Fibroblast of gingiva (primary cell): Measurements from ENCODE around the gene KTI12.
"Not testable (repeated sequence)": the region's sequence is repeated elsewhere in the genome, so short reads cannot be mapped to it uniquely, and the experiment has no call there.

ENCODE experiments used
- DNase-seq: peaks from one replicate; pipeline ENCODE4 v3.0.0-alpha.2; 2011; ENCODE audit warnings: low read depth

The KTI12 gene

DNA sequence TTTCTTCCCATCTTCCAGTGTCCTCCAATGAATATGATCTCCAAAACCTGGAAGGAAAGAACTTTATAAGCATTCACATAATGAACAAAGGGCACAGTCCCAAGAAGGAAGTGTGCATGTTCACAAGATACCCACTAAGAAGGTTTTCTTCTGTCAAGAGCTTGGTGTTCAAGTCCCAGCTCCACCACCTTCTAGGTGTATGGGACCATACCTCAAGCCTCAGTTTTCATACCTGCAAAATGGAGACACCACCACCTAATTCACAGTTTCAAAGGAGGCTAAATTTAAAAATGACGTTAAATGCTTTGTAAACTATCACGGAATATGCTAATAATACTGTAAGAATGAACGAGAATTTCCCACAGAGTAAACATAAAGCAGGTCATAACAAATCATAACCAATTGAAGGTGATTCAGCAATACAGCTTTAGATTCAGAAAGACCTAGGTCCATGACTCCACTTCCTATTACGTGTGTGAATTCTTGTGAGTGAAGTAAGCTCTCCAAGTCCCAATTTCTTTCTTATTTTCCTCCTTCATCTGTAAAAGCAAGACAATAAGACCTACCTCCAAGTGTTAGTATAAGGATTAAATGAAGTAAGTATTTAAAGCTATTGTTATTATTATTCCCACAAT is 8.1 kb upstream of the KTI12 start:
- DNase-seq: no peak

DNA sequence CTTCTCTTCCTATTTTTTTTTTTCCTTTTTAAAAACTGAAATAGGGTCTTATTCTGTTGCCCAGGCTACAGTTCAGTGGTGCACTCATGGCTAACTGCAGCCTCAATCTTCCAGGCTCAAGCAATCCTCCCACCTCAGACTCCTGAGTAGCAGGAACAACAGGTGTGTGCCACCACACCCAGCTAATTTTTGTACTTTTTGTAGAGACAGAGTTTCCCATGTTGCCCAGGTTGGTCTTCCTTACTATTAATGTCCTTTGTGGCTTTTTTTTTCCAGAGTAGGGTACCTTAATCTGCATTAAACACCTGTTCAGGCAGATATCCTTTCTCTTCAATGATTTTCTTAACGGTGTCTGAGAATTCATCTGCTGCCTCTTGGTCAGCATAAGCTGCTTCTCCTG is 4.3 kb upstream of the KTI12 start:
- no peak for DNase-seq

DNA sequence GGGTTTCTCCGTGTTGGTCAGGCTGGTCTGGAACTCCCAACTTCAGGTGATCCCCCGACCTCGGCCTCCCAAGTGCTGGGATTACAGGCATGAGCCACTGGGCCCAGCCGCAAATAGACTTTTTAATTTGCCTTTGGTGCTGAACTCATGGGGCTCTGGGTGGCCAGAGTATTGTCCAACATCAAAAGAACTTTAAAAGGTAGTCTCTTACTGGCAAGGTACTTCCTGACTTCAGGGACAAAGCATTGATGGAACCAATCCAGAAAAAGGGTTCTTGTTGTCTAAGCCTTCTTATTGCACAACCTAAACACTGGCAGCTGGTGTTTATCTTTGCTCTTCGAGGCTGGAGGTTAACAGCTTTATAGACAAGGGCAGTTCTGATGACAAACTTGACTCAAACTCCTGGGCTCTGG is 3.8 kb upstream of the KTI12 start:
- peak; percentile 59 for DNase-seq

DNA sequence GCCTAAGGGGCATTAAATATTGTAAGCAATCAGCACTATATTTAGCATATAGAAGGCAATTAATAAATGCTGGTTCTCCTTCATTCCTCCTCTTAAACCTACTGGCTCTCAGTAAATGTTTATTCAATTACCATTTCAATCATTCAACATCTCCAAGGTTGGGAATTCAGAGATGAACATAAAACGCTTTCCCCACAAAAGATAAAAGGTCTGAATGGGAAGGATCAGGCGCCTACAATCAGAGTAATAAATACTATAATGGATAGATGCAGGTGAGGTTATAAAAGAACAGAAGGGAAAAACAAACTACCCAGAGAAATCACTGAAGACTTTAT is 407 bp upstream of the KTI12 start:
- DNase-seq: no peak

DNA sequence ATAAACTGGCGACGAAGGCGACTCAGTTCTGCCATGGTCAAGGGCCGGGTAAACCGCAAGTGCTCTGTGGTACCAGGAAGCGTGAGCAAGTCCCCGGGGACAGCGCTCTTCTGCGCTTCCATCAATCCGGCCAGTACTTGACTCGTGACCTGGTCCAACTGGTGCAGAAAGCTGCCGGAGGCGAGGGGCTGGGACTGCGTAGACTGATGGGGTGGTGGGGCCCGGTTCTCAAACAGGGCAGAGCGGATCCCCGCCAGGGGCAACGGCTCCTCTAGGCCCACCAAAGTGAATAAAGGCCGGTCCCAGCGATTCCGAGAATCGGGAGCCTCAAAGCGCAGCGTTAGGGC is 852 bp downstream of the KTI12 start:
- peak; percentile 82 for DNase-seq

GRCh38 chr1:52032124-52032784 is 1.4 kb downstream of the KTI12 start:
- DNase-seq: no peak

- not testable (repeated sequence) for DNase-seq
Measured at GRCh38 chr1:52028839-52029238, 4.8 kb downstream of the KTI12 start.

DNA sequence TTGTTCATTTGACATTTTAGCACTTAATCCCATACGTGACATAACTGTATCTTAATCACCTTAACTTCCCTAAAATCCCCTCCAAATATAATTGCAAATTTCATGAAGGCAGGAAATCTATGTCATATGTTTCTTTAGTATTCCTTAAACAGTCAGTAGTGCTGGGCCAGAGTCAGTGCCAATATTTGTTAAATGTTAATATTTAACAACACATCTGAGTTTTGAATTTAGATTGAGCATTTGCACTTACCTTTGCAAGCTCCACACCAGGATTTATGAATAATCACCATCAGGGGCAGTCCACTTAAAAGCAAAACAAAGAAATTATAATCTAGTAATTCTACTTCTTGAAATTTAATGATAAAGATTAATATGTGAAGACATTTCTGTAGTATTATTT is 5.3 kb downstream of the KTI12 start:
- DNase-seq: no peak

- no peak for DNase-seq
Measured at GRCh38 chr1:52026278-52026677, 7.3 kb downstream of the KTI12 start.

DNA sequence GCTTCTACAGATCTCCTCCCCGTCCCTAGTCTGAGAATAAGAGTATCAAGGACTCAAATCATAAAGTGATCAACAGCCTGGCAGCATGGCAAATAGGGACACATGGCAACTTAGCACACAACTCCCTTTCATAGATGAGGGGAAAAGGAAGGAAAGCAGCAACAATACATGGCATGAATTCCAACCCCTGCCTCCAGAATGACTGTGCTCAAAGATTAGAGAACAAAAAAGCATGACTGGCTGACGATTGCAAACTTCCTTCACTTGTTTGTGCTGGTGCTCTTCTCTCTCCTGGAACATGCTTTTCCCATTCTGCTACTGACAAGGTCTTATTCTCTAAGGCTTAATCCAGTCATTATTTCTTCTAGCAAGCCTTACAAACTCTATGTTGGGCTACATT is 11.5 kb downstream of the KTI12 start:
- DNase-seq: no peak

DNA sequence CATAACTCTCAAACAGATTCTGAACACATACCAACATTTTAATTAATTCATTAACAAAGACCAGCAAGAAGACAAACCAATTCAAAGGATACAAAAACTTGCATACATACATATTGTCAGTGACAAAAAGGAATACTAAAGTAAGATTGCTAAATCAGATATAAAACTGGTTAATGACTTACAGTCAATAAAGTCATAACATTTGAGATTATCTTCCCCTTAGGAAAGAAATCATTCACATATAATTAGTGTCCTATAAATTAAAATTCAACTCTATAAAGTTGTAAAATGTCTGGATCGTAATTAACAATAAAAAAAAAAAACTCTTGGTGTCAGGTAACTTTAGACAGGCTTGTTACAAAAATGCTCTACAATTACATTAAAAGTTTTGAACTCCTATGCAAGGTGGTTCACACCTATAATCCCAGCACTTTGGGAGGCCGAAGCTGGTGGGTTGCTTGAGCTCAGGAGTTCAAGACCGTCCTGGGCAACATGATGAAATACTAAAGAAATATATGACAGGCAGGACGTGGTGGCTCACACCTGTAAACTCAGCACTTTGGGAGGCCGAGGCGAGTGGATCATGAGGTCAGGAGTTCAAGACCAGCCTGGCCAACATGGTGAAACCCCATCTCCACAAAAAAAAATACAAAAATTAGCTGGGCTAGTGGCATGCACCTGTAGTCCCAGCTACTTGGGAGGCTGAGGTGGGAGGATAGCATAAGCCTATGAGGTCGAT is 25.4 kb downstream of the KTI12 start:
- DNase-seq: no peak

DNA sequence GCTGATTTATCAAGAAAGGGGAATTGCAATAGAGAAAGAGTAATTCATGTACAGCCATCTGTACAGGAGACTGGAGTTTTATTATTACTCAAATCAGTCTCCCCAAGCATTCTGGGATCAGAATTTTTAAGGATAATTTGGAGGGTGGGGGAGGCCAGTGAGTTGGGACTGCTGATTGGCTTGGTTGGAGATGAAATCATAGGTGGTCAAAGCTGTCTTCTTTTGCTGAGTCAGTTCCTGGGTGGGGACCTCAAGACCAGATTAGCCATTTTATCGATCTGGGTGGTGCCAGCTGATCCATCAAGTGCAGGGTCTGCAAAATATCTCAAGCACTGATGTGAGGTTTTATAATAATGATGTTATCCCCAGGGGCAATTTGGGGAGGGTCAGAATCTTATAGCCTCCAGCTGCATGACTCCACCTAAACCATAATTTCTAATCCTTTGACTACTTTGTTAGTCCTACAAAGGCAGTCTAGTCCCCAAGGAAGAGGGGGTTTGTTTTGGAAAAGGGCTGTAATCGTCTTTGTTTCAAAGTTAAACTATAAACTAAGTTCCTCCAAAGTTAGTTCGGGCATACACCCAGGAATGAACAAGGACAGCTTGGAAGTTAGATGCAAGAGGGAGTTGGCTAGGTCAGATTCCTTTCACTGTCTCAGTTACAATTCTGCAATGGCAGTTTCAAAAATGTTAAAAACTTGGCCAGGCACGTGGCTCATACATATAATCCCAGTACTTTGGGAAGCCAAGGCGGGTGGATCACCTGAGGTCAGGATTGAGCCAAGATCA is 26.2 kb downstream of the KTI12 start:
- peak; percentile 31 for DNase-seq

DNA sequence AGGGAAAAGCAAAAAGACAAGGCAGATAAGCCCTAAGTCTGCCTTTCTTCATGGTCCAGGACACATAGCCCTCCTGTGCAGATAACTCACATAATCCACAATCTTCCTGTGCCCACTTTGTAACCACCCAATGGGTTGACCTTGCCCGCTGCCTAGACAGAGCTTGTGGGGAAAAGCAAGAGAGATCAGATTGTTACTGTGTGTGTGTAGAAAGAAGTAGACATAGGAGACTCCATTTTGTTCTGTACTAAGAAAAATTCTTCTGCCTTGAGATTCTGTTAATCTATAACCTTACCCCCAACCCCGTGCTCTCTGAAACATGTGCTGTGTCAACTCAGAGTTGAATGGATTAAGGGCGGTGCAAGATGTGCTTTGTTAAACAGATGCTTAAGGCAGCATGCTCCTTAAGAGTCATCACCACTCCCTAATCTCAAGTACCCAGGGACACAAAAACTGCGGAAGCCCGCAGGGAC is 27.5 kb downstream of the KTI12 start:
- not testable (repeated sequence) for DNase-seq

GRCh38 chr1:52005548-52005947 is 28.1 kb downstream of the KTI12 start:
- peak; percentile 59 for DNase-seq

DNA sequence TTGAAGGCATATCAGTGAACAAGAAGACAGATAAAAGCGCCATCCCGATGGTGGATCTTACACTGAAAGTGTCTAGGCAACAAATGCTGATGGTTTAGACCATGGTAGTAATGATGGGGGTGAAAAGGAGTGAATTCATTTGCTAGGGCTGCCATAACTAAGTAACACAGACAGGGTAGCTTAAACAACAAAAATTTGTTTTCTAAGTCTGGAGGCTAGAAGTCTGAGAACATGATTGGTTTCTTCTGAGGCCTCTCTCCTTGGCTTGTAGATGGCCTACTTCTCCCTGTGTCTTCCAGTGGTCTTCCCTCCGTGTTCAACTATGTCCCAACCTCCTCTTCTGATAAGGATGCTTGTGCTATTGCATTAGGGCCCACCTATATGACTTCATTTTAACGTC is 29.7 kb downstream of the KTI12 start:
- DNase-seq: no peak

- peak; percentile 83 for DNase-seq
Measured at GRCh38 chr1:52002038-52002917, 31.3 kb downstream of the KTI12 start.

GRCh38 chr1:51998701-51999100 is 34.9 kb downstream of the KTI12 start:
- DNase-seq: no peak

DNA sequence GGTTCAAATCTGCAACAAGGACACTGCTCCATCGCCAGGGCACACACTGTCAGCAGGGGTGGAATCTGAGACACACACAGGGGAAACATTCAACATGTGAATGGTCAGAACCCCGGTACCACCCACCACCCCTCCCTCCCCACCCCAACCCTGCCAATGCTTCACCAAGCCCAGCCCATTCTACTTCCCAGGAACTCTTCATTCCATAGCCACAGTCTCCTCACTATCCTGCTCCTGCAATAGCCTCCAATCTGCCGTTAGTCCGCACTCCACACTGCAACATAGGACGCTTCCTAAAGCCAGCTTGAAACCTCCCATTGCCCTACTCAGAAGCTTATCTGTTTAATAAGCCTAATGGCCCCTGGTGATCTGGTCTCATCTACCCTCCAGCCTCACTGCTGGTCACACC is 35.6 kb downstream of the KTI12 start:
- no peak for DNase-seq

- DNase-seq: peak; percentile 36
Measured at GRCh38 chr1:51990478-51990965, 43.1 kb downstream of the KTI12 start, which contains the start of gene RAB3B. RAB3B (minus strand) TSS chr1:51990700; CDS start chr1:51977117, 13,583 bp downstream.

- DNase-seq: no peak
Measured at GRCh38 chr1:51989582-51990477, 43.8 kb downstream of the KTI12 start.
